ENCODE results near the gene PDE1A.

DNA sequence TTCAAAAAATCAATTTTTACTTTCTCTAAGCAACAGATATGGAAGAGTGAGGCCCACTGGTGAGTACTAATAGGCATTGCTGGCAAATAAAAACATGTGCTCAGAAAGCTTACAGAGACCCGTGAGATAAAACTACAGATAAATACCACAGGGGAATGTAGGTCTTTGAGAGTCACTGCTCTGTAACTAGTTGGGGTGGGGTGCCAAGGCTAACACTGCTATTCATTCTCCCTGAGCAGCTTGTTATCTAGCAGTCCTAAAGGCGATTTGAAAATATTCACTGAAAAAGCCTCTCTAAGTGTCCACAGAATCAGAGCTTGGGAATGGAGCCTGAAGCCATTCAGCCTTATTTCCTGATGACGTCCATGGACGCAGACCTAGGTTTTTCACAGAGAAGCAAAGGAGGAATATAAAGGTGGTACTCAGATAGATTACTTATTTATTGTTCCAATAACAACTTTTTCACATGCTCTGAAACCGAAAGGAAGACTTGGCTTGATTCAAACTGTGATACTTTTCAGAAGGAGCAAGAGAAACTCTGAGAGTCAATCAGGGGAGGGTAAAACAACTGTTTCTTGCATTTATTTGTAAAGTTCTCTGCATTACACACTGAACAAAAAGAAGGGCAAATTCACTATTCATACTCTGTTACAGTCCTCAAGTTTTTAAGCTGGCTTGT is 252.8 kb downstream of the PDE1A start:
- TF ChIP-seq, protein P1, sequence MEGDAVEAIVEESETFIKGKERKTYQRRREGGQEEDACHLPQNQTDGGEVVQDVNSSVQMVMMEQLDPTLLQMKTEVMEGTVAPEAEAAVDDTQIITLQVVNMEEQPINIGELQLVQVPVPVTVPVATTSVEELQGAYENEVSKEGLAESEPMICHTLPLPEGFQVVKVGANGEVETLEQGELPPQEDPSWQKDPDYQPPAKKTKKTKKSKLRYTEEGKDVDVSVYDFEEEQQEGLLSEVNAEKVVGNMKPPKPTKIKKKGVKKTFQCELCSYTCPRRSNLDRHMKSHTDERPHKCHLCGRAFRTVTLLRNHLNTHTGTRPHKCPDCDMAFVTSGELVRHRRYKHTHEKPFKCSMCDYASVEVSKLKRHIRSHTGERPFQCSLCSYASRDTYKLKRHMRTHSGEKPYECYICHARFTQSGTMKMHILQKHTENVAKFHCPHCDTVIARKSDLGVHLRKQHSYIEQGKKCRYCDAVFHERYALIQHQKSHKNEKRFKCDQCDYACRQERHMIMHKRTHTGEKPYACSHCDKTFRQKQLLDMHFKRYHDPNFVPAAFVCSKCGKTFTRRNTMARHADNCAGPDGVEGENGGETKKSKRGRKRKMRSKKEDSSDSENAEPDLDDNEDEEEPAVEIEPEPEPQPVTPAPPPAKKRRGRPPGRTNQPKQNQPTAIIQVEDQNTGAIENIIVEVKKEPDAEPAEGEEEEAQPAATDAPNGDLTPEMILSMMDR (IDR thresholded peaks at IDR 0.05) = no peak
- TF ChIP-seq POLR2AphosphoS5 (IDR thresholded peaks at IDR 0.05) = no peak

Measured in stomach (tissue), 4 donors.